Stimulated activated CD4-positive, alpha-beta T cell treated with anti-CD3 and anti-CD28 coated beads, Interleukin-1b, Interleukin-23, amount 100 ng/mL, for 24 hours (primary cell): Measurements from ENCODE around the gene KIRREL1.

Experiments used
- DNase-seq, 4 experiments: peaks; one replicate each; pipeline ENCODE4 v3.0.0-alpha.2; 2020; ENCODE audit warnings: low read depth in 4 of 4, low spot score in 1 of 4

Gene KIRREL1

GRCh38 chr1:157993147-157993917 is at the start of gene KIRREL1:
Gene KIRREL1 (plus strand): TSS chr1:157993645. CDS start chr1:157993677, 32 bp downstream.
- no peak for DNase-seq

GRCh38 chr1:157944663-157945280 is 48.7 kb upstream of the KIRREL1 start:
- no peak for DNase-seq

GRCh38 chr1:157948312-157949073 is 45.0 kb upstream of the KIRREL1 start:
- DNase-seq = no peak

- no peak for DNase-seq
Measured at GRCh38 chr1:157949074-157949354, 44.4 kb upstream of the KIRREL1 start.

GRCh38 chr1:157951230-157951629 is 42.2 kb upstream of the KIRREL1 start:
- no peak for DNase-seq

GRCh38 chr1:157952601-157953000 is 40.8 kb upstream of the KIRREL1 start:
- no peak for DNase-seq

GRCh38 chr1:157955221-157955620 is 38.2 kb upstream of the KIRREL1 start:
- no peak for DNase-seq

GRCh38 chr1:157955857-157956256 is 37.6 kb upstream of the KIRREL1 start:
- no peak for DNase-seq

- no peak for DNase-seq
Measured at GRCh38 chr1:157956732-157957131, 36.7 kb upstream of the KIRREL1 start.

GRCh38 chr1:157958263-157958662 is 35.2 kb upstream of the KIRREL1 start:
- DNase-seq = no peak

GRCh38 chr1:157959750-157960149 is 33.7 kb upstream of the KIRREL1 start:
- no peak for DNase-seq

GRCh38 chr1:157960773-157961172 is 32.7 kb upstream of the KIRREL1 start:
- no peak for DNase-seq

- DNase-seq = no peak
Measured at GRCh38 chr1:157961805-157962762, 31.4 kb upstream of the KIRREL1 start.

- peak; percentile 7 to 35 (median 30) for DNase-seq
Measured at GRCh38 chr1:157963713-157964112, 29.7 kb upstream of the KIRREL1 start.

GRCh38 chr1:157965584-157965983 is 27.9 kb upstream of the KIRREL1 start:
- DNase-seq = no peak

GRCh38 chr1:157966031-157966537 is 27.4 kb upstream of the KIRREL1 start:
- DNase-seq = no peak

GRCh38 chr1:157967205-157967604 is 26.2 kb upstream of the KIRREL1 start:
- no peak for DNase-seq

- DNase-seq = no peak
Measured at GRCh38 chr1:157968508-157968907, 24.9 kb upstream of the KIRREL1 start.

GRCh38 chr1:157968946-157969345 is 24.5 kb upstream of the KIRREL1 start:
- no peak for DNase-seq

- no peak for DNase-seq
Measured at GRCh38 chr1:157969697-157970485, 23.6 kb upstream of the KIRREL1 start.
